Esophagus muscularis mucosa (tissue), 4 donors: ENCODE results near the gene NADSYN1. TPM values are rescaled to one million over a fixed set of nuclear protein-coding genes. Genes with fewer than 3 reads are reported as not detected.

Experiments used
- DNase-seq: peaks from one replicate; pipeline ENCODE4 v3.0.0-alpha.2; 2017; ENCODE audit errors: extremely low spot score
- H3K27ac ChIP-seq, 4 donors: fragments of 200-600 bp; sonication (generic); replicated peaks in 1 of 4; 1 replicate in 3 of 4; 2 replicates in 1 of 4; pipeline ENCODE4 v1.5.1; 2016 to 2019; ENCODE audit warnings: mild to moderate bottlenecking in 1 of 4
- H3K27me3 ChIP-seq, 4 donors: fragments of 200-600 bp; sonication (generic); one replicate each; pipeline versions ENCODE4 v1.5.1 to v1.6.0; 2016 to 2019
- H3K36me3 ChIP-seq, 4 donors: fragments of 200-600 bp; sonication (generic); one replicate each; pipeline ENCODE4 v1.5.1; 2016 to 2019
- H3K4me1 ChIP-seq, 4 donors: fragments of 200-600 bp; sonication (generic); one replicate each; pipeline ENCODE4 v1.5.1; 2016 to 2019
- H3K4me3 ChIP-seq, 4 donors: fragments of 200-600 bp; sonication (generic); 1 replicate in 2 of 4; 2 replicates in 2 of 4; pipeline ENCODE4 v1.5.1; 2016 to 2019; ENCODE audit warnings: mild to moderate bottlenecking in 4 of 4, moderate library complexity in 1 of 4
- H3K9me3 ChIP-seq, 4 donors: fragments of 200-600 bp; sonication (generic); 1 replicate in 3 of 4; 2 replicates in 1 of 4; pipeline ENCODE4 v1.5.1; 2016 to 2019
- EP300 ChIP-seq: sonication (generic); formaldehyde crosslinking; IDR thresholded peaks from one replicate; pipeline ENCODE4 v1.6.1; 2017; ENCODE audit warnings: antibody characterized with exemption
- POLR2A ChIP-seq: fragments of 450-650 bp; IDR thresholded peaks from one replicate; pipeline ENCODE4 v1.6.1; 2017; ENCODE audit warnings: antibody characterized with exemption, moderate library complexity, mild to moderate bottlenecking, low read depth
- POLR2AphosphoS5 ChIP-seq, 2 donors: sonication (generic); formaldehyde crosslinking; IDR thresholded peaks; one replicate each; pipeline ENCODE4 v1.6.1; 2017; ENCODE audit warnings: antibody characterized with exemption in 2 of 2
- WGBS: methylation state at CpG from one replicate; pipeline ENCODE4 v1.1.5; 2018; 5-methylcytosine and 5-hydroxymethylcytosine counted together
- intact Hi-C: fragments of 100-400 bp; cut with DNase I; formaldehyde crosslinking; loops from one replicate; pipeline ENCODE4 v1.15.1; 2023
- total RNA-seq, 4 donors: library from RNA; depleted of rRNA; stranded (reverse); fragments of >200 nt; gene quantifications; one replicate each; pipeline versions ENCODE4 v1.1.0 to v1.2.1, GENCODE V29; 2016
- TF ChIP-seq, protein P1 (sequence below), 3 experiments: fragments of 200-600 bp in 2 of 3; fragments of 450-650 bp in 1 of 3; sonication (generic) in 2 of 3; IDR thresholded peaks; one replicate each; pipeline ENCODE4 v1.5.1; 2017 to 2019; ENCODE audit warnings: antibody characterized with exemption in 3 of 3, mild to moderate bottlenecking in 2 of 3, moderate library complexity in 1 of 3

The NADSYN1 gene
- total RNA-seq, 4 donors from 2014 or later = 38.4 to 44.4 (median 42.2) TPM

GRCh38 chr11:71476031-71476430 is 23.0 kb downstream of the NADSYN1 start:
- Histone ChIP-seq H3K4me3 (no peak overlapping the region), H3K36me3 (peaks cover 81 to 100% (median 94%) of the 10 kb centered on the region in 4 donors), H3K9me3 (no peaks in the 10 kb centered on the region), H3K4me1 (no peaks in the 10 kb centered on the region), H3K27me3 (no peaks in the 10 kb centered on the region), H3K27ac (no peak overlapping the region)
- no peak for TF ChIP-seq POLR2A
- TF ChIP-seq POLR2AphosphoS5 (IDR thresholded peaks at IDR 0.05) = no peak
- no peak for TF ChIP-seq EP300
- TF ChIP-seq, protein P1, sequence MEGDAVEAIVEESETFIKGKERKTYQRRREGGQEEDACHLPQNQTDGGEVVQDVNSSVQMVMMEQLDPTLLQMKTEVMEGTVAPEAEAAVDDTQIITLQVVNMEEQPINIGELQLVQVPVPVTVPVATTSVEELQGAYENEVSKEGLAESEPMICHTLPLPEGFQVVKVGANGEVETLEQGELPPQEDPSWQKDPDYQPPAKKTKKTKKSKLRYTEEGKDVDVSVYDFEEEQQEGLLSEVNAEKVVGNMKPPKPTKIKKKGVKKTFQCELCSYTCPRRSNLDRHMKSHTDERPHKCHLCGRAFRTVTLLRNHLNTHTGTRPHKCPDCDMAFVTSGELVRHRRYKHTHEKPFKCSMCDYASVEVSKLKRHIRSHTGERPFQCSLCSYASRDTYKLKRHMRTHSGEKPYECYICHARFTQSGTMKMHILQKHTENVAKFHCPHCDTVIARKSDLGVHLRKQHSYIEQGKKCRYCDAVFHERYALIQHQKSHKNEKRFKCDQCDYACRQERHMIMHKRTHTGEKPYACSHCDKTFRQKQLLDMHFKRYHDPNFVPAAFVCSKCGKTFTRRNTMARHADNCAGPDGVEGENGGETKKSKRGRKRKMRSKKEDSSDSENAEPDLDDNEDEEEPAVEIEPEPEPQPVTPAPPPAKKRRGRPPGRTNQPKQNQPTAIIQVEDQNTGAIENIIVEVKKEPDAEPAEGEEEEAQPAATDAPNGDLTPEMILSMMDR (IDR thresholded peaks at IDR 0.05) = no peak
- WGBS = 96% methylated on average over 17 of the region's 21 CpGs
- DNase-seq = no peak
- intact Hi-C loops = no loop called here

- TF ChIP-seq EP300 = no peak
- no peak for TF ChIP-seq POLR2AphosphoS5 (IDR thresholded peaks at IDR 0.05)
- TF ChIP-seq, protein P1 (IDR thresholded peaks at IDR 0.05) = no peak
- no peak for TF ChIP-seq POLR2A
- Histone ChIP-seq H3K27me3 (no peaks in the 10 kb centered on the region), H3K4me3 (no peak overlapping the region), H3K27ac (no peak overlapping the region), H3K36me3 (peaks cover 89 to 100% (median 99%) of the 10 kb centered on the region in 4 donors), H3K9me3 (no peaks in the 10 kb centered on the region), H3K4me1 (no peaks in the 10 kb centered on the region)
- DNase-seq = no peak
- 90% methylated on average over 32 of the region's 34 CpGs for WGBS
- intact Hi-C loops = no loop called here
Observed at GRCh38 chr11:71476926-71477640, 24.1 kb downstream of the NADSYN1 start.

DNA sequence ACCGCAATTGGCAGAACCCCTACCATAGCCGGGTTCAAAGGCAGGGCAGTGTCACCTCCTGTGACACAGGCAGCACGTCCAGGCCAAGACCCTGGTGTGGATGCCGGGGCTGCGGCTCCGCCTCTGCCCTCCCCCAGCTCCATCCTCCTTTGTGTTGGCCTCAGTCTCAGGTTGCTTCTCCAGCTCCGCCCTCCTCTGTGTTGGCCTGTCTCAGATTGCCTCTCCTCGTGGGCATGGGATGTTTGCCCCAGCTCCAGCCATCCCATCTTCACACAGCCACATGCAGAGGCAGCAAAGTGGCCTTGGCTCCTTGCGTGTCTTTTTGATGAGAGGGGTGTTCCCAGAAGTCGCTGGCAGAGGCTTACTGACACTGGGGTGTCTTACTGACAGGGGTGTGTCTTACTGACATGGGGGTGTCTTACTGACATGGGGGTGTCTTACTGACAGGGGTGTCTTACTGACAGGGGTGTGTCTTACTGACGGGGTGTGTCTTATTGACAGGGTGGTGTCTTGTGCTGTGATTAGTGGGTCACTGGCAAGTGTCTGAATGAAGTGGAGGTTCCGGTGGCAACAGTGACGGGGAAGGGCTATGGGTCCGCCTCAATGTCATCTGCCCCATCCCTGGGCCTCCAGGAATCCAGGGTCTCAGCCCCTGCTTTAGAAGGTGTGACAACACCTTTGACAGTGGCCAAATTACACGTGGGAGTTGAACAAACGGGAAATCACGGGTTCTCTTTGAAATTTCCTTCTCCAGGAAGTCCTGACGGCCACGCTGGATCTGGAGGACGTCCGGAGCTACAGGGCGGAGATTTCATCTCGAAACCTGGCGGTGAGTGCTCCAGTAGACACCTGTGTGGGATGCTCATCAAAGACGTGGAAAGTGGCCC is 24.9 kb downstream of the NADSYN1 start:
- Histone ChIP-seq H3K4me1 (no peaks in the 10 kb centered on the region), H3K9me3 (no peaks in the 10 kb centered on the region), H3K4me3 (no peak overlapping the region), H3K36me3 (peaks cover 90 to 100% (median 98%) of the 10 kb centered on the region in 4 donors), H3K27me3 (no peaks in the 10 kb centered on the region), H3K27ac (no peak overlapping the region)
- intact Hi-C loops = no loop called here
- 85% methylated on average over 24 of the region's 25 CpGs for WGBS
- TF ChIP-seq EP300 (no peak), POLR2AphosphoS5 (IDR thresholded peaks at IDR 0.05) (no peak), POLR2A (no peak)
- TF ChIP-seq, protein P1 (IDR thresholded peaks at IDR 0.05) = no peak
- no peak for DNase-seq

- 92% methylated on average over 11 of the region's 11 CpGs for WGBS
- DNase-seq = no peak
Observed at GRCh38 chr11:71478528-71478840, 25.5 kb downstream of the NADSYN1 start.

More at GRCh38 chr11:71478528-71478840, 25.5 kb downstream of the NADSYN1 start:
- H3K9me3 ChIP-seq = no peaks in the 10 kb centered on the region
- no peaks in the 10 kb centered on the region for H3K27me3 ChIP-seq
- H3K4me3 ChIP-seq = no peak overlapping the region
- H3K36me3 ChIP-seq = peaks cover 90 to 100% (median 98%) of the 10 kb centered on the region in 4 donors
- no peaks in the 10 kb centered on the region for H3K4me1 ChIP-seq
- H3K27ac ChIP-seq = no peak overlapping the region
- intact Hi-C loops = no loop called here
- TF ChIP-seq POLR2AphosphoS5 (IDR thresholded peaks at IDR 0.05) (no peak), POLR2A (no peak)
